ENCODE measurements around the gene CALML6.

- TF ChIP-seq CTCF (IDR thresholded peaks at IDR 0.05) (no peak), POLR2A (IDR thresholded peaks at IDR 0.05) (no peak)
Observed at GRCh38 chr1:1899266-1899966, 15.6 kb upstream of the CALML6 start.

Data from tibial nerve (tissue), 3 donors.